ENCODE results near the gene MYH7B.

Gene MYH7B

DNA sequence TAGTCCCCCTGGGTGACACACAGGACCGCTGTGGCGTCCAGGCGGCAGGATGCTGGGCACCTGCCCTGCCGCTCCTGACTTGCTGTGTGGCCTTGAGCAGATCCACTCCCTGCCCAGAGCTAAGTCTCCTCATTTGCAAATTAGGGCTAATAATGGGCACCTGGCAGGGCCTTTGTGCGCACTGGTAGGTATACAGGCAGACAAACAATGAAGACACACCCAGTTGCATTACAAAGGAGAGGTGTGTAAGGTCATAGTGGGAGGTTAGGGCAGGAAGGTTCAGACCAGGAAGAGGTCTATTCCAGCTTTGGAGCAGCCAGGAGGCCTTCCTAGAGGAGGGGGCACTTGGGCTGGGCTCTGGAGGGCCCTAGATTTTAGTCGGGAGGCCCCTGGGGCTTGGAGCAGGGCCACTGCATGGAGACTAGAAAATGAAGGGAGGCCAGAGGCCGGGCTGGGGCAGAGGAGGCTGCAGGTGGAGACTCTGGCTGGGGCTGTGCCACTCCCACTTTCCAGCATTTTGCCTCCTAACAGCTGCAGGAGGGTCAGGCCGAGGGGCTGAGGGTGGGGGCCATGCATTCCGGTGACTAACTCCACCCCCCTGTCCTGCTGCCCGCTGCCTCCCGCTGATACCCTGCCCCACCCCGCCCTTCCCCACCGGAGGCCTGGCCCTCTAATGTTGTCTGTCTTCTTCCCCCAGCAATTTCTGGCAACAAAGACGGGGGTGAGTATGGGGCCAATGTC lies 28.5 kb downstream of the MYH7B start:
- DNase-seq (ENCODE audit: extremely low read depth, insufficient read length): no peak
- no peaks in the 10 kb centered on the region; the same call in none of the 2 replicates for H3K27me3 ChIP-seq (replicated peaks; ENCODE audit: control insufficient read depth, insufficient read depth, low read length)
- H3K36me3 ChIP-seq (ENCODE audit: control insufficient read depth, insufficient read depth, low read length): no peaks in the 10 kb centered on the region
- no peak overlapping the region for H3K4me3 ChIP-seq (replicated peaks; ENCODE audit: low read depth, low read length)
- no peak for TF ChIP-seq CTCF (IDR thresholded peaks at IDR 0.05; ENCODE audit: insufficient read depth, low read length, poor library complexity, severe bottlenecking)

DNA sequence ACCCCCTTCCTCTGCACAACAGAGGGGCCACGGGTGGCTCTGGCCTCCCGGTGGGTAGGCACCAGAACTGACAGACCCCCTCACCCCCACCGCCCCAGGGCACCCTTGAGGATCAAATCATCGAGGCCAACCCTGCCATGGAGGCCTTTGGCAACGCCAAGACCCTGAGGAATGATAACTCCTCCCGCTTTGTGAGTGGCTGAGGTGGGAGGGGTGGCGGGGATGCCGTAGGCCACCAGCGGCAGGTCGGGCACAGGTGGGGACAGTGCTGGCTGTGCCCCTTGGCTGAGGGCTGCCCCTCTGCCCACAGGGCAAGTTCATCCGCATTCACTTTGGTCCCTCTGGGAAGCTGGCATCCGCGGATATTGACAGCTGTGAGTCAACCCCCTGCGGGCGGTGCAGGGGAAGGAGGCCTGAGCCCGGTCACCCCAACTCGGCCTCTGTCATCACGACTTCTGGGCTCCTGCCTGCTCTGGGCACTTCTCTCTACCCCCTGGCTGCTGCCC lies 29.1 kb downstream of the MYH7B start:
- TF ChIP-seq CTCF (IDR thresholded peaks at IDR 0.05; ENCODE audit: insufficient read depth, low read length, poor library complexity, severe bottlenecking): no peak
- Histone ChIP-seq H3K4me3 (replicated peaks; ENCODE audit: low read depth, low read length) (no peak overlapping the region), H3K36me3 (ENCODE audit: control insufficient read depth, insufficient read depth, low read length) (no peaks in the 10 kb centered on the region), H3K27me3 (replicated peaks; ENCODE audit: control insufficient read depth, insufficient read depth, low read length) (no peaks in the 10 kb centered on the region; the same call in none of the 2 replicates)
- DNase-seq (ENCODE audit: extremely low read depth, insufficient read length): no peak

GRCh38 chr20:34985461-34986310 lies 30.0 kb downstream of the MYH7B start:
- Histone ChIP-seq H3K4me3 (replicated peaks; ENCODE audit: low read depth, low read length) (no peak overlapping the region), H3K27me3 (replicated peaks; ENCODE audit: control insufficient read depth, insufficient read depth, low read length) (no peaks in the 10 kb centered on the region; the same call in none of the 2 replicates), H3K36me3 (ENCODE audit: control insufficient read depth, insufficient read depth, low read length) (no peaks in the 10 kb centered on the region)
- no peak for TF ChIP-seq CTCF (IDR thresholded peaks at IDR 0.05; ENCODE audit: insufficient read depth, low read length, poor library complexity, severe bottlenecking)
- DNase-seq (ENCODE audit: extremely low read depth, insufficient read length): no peak

DNA sequence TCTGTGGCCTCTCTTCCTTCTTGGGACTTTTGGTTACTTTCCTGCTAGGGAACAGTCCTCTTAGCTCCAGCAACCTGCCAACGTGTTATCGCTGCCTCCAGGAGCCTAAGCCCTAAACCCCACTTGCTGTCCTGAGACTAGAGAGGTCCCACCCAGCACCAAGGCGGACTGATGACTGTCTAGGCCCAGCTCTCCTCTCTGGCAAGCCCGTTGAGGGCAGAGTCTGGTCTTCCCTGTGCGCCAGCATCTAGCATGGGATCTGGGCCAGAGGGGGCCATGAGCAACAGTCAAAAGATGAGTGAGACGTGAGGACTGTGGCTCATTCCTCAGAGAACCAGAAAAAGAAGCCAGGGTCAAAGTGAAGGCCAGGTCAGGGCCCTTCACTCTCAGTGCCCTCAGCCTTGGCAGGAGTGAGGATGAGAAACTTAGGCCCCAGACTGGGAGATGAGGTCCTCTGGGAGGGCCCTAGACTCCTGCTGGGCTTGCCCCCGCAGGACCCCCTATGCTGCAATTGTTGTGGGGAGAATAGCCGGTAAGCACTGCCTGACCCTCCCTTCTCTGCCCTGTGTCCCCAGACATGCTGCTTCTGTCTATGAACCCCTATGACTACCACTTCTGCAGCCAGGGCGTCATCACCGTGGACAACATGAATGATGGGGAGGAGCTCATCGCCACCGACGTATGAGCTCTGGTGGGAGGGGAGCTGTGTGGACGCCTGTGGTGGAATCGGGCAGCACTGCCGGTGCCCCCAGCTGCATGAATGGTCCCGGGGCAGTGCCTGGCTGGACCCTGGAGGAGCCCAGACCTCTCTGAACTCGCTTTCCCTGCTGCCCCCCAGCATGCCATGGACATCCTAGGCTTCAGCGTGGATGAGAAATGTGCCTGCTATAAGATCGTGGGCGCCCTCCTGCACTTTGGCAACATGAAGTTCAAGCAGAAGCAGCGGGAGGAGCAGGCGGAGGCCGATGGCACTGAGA lies 30.9 kb downstream of the MYH7B start:
- no peaks in the 10 kb centered on the region; the same call in none of the 2 replicates for H3K27me3 ChIP-seq (replicated peaks; ENCODE audit: control insufficient read depth, insufficient read depth, low read length)
- no peak overlapping the region for H3K4me3 ChIP-seq (replicated peaks; ENCODE audit: low read depth, low read length)
- no peaks in the 10 kb centered on the region for H3K36me3 ChIP-seq (ENCODE audit: control insufficient read depth, insufficient read depth, low read length)
- no peak for DNase-seq (ENCODE audit: extremely low read depth, insufficient read length)
- no peak for TF ChIP-seq CTCF (IDR thresholded peaks at IDR 0.05; ENCODE audit: insufficient read depth, low read length, poor library complexity, severe bottlenecking)

Measured in GM06990 (cell line).